Lower leg skin (tissue), 4 donors: ENCODE results near the gene WBP1L. TPM values are rescaled to one million over a fixed set of nuclear protein-coding genes. Genes with fewer than 3 reads are reported as not detected.
"Not testable (repeated sequence)": the region's sequence is repeated elsewhere in the genome, so short reads cannot be mapped to it uniquely, and the experiment has no call there.

ENCODE experiments used
- DNase-seq, 2 donors: peaks; one replicate each; pipeline ENCODE4 v3.0.0-alpha.2; 2019; ENCODE audit warnings: low spot score in 2 of 2
- H3K4me3 ChIP-seq: fragments of 200-600 bp; sonication (generic); 2 replicates; pipeline ENCODE4 v1.5.1; 2017; ENCODE audit warnings: mild to moderate bottlenecking, low read depth; ENCODE audit not compliant: poor library complexity, severe bottlenecking
- POLR2A ChIP-seq, 2 donors: fragments of 450-650 bp; IDR thresholded peaks; one replicate each; pipeline ENCODE4 v1.6.1; 2016 to 2017; ENCODE audit warnings: antibody characterized with exemption in 2 of 2, mild to moderate bottlenecking in 1 of 2, moderate library complexity in 1 of 2
- whole genome bisulfite sequencing, 2 donors: methylation state at CpG; one replicate each; pipeline ENCODE4 v1.1.5; 2018; 5-methylcytosine and 5-hydroxymethylcytosine counted together
- intact Hi-C: fragments of 100-400 bp; cut with DNase I; formaldehyde crosslinking; loops from one replicate; pipeline ENCODE4 v1.15.0; 2023; ENCODE audit warnings: low total_unique reads
- total RNA-seq, 4 donors: library from RNA; depleted of rRNA; stranded (reverse); fragments of >200 nt; gene quantifications; one replicate each; pipeline ENCODE4 v1.1.0, GENCODE V29; 2016
- TF ChIP-seq, protein P1 (sequence below), 3 donors: fragments of 450-650 bp; IDR thresholded peaks; one replicate each; pipeline ENCODE4 v1.5.1; 2016; ENCODE audit warnings: antibody characterized with exemption in 3 of 3, mild to moderate bottlenecking in 3 of 3, moderate library complexity in 2 of 3

The WBP1L gene
- total RNA-seq, 4 donors from 2014 or later: 144 to 171 (median 163) TPM

DNA sequence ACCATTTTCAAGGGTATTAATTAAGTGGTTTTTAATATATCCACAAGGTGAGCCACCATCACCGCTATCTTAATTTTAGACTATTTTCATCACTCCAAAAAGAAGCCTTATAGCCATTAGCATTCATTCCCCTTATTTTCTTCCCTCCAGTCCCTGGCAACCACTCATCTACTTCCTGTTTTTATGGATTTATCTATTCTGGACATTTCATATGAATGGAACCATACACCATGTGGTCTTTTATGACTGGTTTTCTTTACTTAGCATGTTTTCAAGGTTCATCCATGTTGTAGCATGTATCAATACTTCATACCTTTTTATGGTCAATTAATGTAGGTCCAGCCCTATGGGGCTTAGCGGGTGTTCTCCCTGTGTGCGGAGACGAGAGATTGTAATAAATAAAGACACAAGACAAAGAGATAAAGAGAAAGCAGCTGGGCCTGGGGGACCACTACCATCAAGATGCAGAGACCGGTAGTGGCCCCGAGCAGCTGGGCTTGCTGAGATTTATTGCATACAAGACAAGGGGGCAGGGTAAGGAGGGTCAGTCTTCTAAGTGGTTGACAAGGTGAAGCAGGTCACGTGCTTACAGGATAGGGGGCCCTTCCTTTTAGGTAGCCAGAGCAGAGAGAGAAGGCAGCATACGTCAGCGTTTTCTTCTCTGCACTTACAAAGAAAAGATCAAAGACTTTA is 14.6 kb downstream of the WBP1L start:
- intact Hi-C loops: loop anchor here (10.0 kb wide), 1 partner anchor 56 kb away; no protein-coding TSS in a partner anchor
- DNase-seq: no peak
- no peak for TF ChIP-seq POLR2A (IDR thresholded peaks at IDR 0.05)
- TF ChIP-seq, protein P1, sequence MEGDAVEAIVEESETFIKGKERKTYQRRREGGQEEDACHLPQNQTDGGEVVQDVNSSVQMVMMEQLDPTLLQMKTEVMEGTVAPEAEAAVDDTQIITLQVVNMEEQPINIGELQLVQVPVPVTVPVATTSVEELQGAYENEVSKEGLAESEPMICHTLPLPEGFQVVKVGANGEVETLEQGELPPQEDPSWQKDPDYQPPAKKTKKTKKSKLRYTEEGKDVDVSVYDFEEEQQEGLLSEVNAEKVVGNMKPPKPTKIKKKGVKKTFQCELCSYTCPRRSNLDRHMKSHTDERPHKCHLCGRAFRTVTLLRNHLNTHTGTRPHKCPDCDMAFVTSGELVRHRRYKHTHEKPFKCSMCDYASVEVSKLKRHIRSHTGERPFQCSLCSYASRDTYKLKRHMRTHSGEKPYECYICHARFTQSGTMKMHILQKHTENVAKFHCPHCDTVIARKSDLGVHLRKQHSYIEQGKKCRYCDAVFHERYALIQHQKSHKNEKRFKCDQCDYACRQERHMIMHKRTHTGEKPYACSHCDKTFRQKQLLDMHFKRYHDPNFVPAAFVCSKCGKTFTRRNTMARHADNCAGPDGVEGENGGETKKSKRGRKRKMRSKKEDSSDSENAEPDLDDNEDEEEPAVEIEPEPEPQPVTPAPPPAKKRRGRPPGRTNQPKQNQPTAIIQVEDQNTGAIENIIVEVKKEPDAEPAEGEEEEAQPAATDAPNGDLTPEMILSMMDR (IDR thresholded peaks at IDR 0.05): no peak
- H3K4me3 ChIP-seq: no peak overlapping the region
- 71 to 78% methylated on average over 9 of the region's 9 CpGs for WGBS, 2 donors

DNA sequence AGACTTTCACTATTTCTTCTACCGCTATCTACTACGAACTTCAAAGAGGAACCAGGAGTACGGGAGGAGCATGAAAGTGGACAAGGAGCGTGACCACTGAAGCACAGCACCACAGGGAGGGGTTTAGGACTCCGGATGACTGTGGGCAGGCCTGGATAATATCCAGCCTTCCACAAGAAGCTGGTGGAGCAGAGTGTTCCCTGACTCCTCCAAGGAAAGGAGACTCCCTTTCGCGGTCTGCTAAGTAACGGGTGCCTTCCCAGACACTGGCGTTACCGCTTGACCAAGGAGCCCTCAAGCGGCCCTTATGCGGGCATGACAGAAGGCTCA is 15.2 kb downstream of the WBP1L start:
- intact Hi-C loops: loop anchor here (10.0 kb wide), 1 partner anchor 56 kb away; no protein-coding TSS in a partner anchor
- DNase-seq, H3K4me3 ChIP-seq: not testable (repeated sequence)
- WGBS, 2 donors: 59 to 65% methylated on average over 9 to 12 of the region's 12 CpGs

DNA sequence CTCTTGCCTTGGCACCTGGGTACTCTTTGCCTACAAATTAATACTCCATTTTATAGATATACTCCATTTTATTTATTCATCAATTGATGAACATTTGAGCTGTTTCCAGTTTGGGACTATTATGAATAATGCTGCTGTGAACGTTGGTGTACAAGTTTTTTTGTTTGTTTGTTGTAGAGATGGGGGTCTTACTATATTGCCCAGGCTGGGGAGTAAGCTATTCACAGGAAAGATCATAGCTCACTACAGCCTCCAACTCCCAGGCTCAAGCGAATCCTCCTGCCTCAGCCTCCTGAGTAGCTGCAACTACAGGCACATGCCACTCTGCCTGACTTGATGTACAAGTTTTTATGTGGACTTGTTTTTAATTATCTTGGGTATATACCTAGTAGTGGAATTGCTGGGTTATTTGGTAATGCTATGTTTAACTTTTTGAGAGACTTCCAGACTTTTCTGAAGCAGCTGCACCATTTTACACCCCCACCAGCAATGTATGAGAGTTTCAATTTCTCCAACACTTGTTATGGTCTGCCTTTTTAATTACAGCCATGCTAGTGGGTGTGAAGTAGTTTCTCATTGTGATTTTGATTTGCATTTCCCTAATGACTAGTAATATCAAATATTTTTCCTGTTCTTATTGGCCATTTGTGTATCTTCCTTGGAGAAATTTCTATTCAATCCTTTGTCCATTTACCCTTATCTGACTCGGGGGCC is 15.9 kb downstream of the WBP1L start:
- DNase-seq: no peak
- intact Hi-C loops: loop anchor here (10.0 kb wide), 1 partner anchor 55 kb away; no protein-coding TSS in a partner anchor
- 90 to 91% methylated on average over 3 of the region's 3 CpGs for WGBS, 2 donors
- no peak for TF ChIP-seq POLR2A (IDR thresholded peaks at IDR 0.05)
- TF ChIP-seq, protein P1 (IDR thresholded peaks at IDR 0.05): no peak
- no peak overlapping the region for H3K4me3 ChIP-seq

- TF ChIP-seq POLR2A (IDR thresholded peaks at IDR 0.05): no peak
- TF ChIP-seq, protein P1 (IDR thresholded peaks at IDR 0.05): no peak
- intact Hi-C loops: no loop called here
- H3K4me3 ChIP-seq: no peak overlapping the region
- DNase-seq: no peak
- 95 to 98% methylated on average over 4 of the region's 4 CpGs for WGBS, 2 donors
Observed at GRCh38 chr10:102761981-102762380, 18.2 kb downstream of the WBP1L start.

DNA sequence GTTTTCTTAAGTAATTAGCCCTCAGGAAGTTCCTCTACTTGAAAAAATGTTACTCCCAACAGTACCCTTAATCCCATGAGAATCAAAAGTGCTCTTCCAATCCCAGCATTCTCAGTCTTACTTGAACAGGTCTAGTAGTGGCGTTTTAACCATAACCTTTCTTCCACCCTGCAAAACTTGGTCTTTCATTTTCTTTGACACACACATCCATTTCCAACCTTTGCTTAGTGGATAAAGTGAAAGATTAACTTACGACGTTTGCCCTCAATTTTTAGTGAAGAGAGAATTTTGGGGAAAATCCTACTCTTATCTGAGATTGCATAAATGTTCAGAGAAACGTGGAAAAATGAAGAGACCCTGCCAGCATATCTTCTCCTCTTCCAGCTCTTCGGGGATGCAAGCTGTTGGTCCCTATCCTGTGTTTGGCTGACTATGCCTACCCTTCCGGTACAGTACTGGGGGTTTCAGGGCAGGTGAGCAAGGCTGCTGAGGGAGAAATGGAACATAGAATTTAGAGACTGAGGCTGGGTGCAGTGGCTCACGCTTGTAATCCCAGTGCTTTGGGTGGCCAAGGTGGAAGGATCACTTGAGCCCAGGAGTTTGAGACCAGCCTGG is 18.8 kb downstream of the WBP1L start:
- TF ChIP-seq, protein P1 (IDR thresholded peaks at IDR 0.05): no peak
- no peak for TF ChIP-seq POLR2A (IDR thresholded peaks at IDR 0.05)
- no peak overlapping the region for H3K4me3 ChIP-seq
- intact Hi-C loops: no loop called here
- WGBS, 2 donors: 72 to 80% methylated on average over 7 of the region's 7 CpGs
- DNase-seq: no peak

DNA sequence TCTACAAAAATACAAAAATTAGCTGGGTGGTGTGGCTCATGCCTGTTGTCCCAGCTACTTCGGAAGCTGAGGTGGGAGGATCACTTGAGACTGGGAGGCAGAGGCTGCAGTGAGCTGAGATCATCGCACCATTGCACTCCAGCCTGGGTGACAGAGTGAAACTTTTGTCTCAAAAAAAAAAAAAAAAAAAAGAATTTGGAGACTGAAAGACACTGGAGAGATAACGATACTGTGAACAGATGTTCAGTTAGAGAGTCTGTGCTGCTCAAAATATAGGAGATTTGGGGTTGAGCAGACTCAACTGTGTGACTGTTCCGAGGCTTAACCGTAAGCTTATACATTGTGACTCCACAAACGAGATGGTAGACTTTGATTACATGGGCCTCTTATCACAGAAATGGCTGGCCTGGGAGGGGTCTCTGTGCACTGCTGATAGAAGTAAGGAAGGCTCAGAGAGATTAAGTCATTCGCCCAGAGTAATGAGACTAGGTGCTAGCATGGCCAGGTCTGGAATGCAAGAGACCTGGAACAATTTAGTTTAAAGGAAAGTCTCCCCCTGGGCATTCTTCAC is 19.4 kb downstream of the WBP1L start:
- WGBS, 2 donors: 76 to 83% methylated on average over 7 of the region's 7 CpGs
- TF ChIP-seq, protein P1 (IDR thresholded peaks at IDR 0.05): no peak
- TF ChIP-seq POLR2A (IDR thresholded peaks at IDR 0.05): no peak
- intact Hi-C loops: no loop called here

More for the DNA sequence above, 19.4 kb downstream of the WBP1L start:
- DNase-seq: no peak
- no peak overlapping the region for H3K4me3 ChIP-seq
